SK-N-SH (cell line): ENCODE measurements around the gene TEX19. TPM values are rescaled to one million over a fixed set of nuclear protein-coding genes. Genes with fewer than 3 reads are reported as not detected.
A peak's percentile ranks its signal among the peaks of the same experiment; 100 is the strongest.

Source experiments
- CTCF ChIA-PET: fragments of 300-600, 350-600 bp; formaldehyde crosslinking; extraction: SDS; loops from one replicate; lab custom pipeline; 2021; lab: Yijun Ruan, JAX
- POLR2A ChIA-PET: fragments of 350-600 bp; sonication (Branson Sonifier 250); formaldehyde crosslinking; extraction: SDS; loops from one replicate; lab custom pipeline; 2020; ENCODE audit warnings: antibody characterized with exemption, inconsistent platforms; lab: Yijun Ruan, JAX
- DNase-seq: peaks from one replicate; pipeline ENCODE4 v3.0.0; 2012
- H2AFZ ChIP-seq: fragments of 200-600 bp; sonication (generic); 2 replicates; pipeline ENCODE4 v1.8.1; 2016; ENCODE audit warnings: antibody characterized with exemption, mild to moderate bottlenecking, low read depth
- H3F3A ChIP-seq: fragments of 200-600 bp; sonication (generic); replicated peaks from 2 replicates; pipeline ENCODE3; 2016; ENCODE audit warnings: antibody characterized with exemption, mild to moderate bottlenecking; ENCODE audit not compliant: insufficient read depth
- H3K27ac ChIP-seq, 2 experiments: fragments of 200-500 bp in 1 of 2; fragments of 200-600 bp in 1 of 2; sonication (Bioruptor generic) in 1 of 2; sonication (generic), shearing (Covaris generic) in 1 of 2; 2 replicates each; pipeline versions ENCODE4 v1.5.1 to v1.6.1; 2014 to 2016; ENCODE audit warnings: low read depth in 2 of 2, inconsistent platforms in 1 of 2, low read length in 1 of 2, mild to moderate bottlenecking in 1 of 2, mixed read lengths in 1 of 2
- H3K27me3 ChIP-seq: fragments of 200-600 bp; sonication (generic), shearing (Covaris generic); 2 replicates; pipeline ENCODE4 v1.6.1; 2016; ENCODE audit warnings: mixed run types; ENCODE audit not compliant: insufficient read depth
- H3K36me3 ChIP-seq, 2 experiments: fragments of 200-500 bp in 1 of 2; fragments of 200-600 bp in 1 of 2; sonication (Bioruptor generic) in 1 of 2; sonication (generic) in 1 of 2; replicated peaks in 1 of 2; 2 replicates each; pipeline versions ENCODE3 to v1.5.1; 2014 to 2016; ENCODE audit warnings: low read length in 1 of 2, mild to moderate bottlenecking in 1 of 2; ENCODE audit not compliant: insufficient read depth in 2 of 2, control insufficient read depth in 1 of 2
- H3K4me1 ChIP-seq, 2 experiments: fragments of 200-500 bp in 1 of 2; fragments of 200-600 bp in 1 of 2; sonication (Bioruptor generic) in 1 of 2; sonication (generic), shearing (Covaris generic) in 1 of 2; 2 replicates each; pipeline versions ENCODE4 v1.5.1 to v1.6.1; 2014 to 2016; ENCODE audit warnings: low read depth in 1 of 2, low read length in 1 of 2, mixed run types in 1 of 2; ENCODE audit not compliant: insufficient read depth in 2 of 2, control insufficient read depth in 1 of 2
- H3K4me2 ChIP-seq: fragments of 200-600 bp; sonication (generic), shearing (Covaris generic); 2 replicates; pipeline ENCODE4 v1.6.1; 2017; ENCODE audit warnings: mixed run types
- H3K4me3 ChIP-seq, 2 experiments: fragments of 200-500 bp in 1 of 2; fragments of 200-600 bp in 1 of 2; sonication (Bioruptor generic) in 1 of 2; sonication (generic), shearing (Covaris generic) in 1 of 2; 2 replicates each; pipeline versions ENCODE4 v1.5.1 to v1.8.1; 2014 to 2016; ENCODE audit warnings: low read depth in 2 of 2, inconsistent platforms in 1 of 2, low read length in 1 of 2, mild to moderate bottlenecking in 1 of 2, mixed read lengths in 1 of 2, moderate library complexity in 1 of 2
- H3K79me2 ChIP-seq: fragments of 200-600 bp; sonication (generic); 2 replicates; pipeline ENCODE4 v1.8.1; 2017; ENCODE audit warnings: mild to moderate bottlenecking; ENCODE audit not compliant: insufficient read depth
- H3K9ac ChIP-seq: fragments of 200-600 bp; sonication (generic); 2 replicates; pipeline ENCODE4 v1.6.1; 2017; ENCODE audit warnings: mixed run types
- H3K9me2 ChIP-seq: fragments of 200-600 bp; sonication (generic); 2 replicates; pipeline ENCODE4 v1.6.1; 2017; ENCODE audit warnings: mixed run types
- H3K9me3 ChIP-seq: fragments of 200-600 bp; sonication (generic); 2 replicates; pipeline ENCODE4 v1.6.1; 2017; ENCODE audit warnings: mixed run types, mild to moderate bottlenecking, moderate library complexity
- H4K20me1 ChIP-seq: fragments of 200-600 bp; sonication (generic); 2 replicates; pipeline ENCODE4 v1.6.1; 2017; ENCODE audit warnings: mild to moderate bottlenecking, mixed run types; ENCODE audit not compliant: insufficient read depth
- CHD2 ChIP-seq: fragments of 150-350 bp; IDR thresholded peaks from 2 replicates; pipeline ENCODE4 v1.6.1; 2018; ENCODE audit warnings: low read length; ENCODE audit not compliant: partially characterized antibody
- ELF1 ChIP-seq: IDR thresholded peaks from 2 replicates; pipeline ENCODE4 v1.4.0; 2012
- EZH2phosphoT487 ChIP-seq: fragments of 200-600 bp; sonication (generic); IDR thresholded peaks from 2 replicates; pipeline ENCODE4 v1.6.1; 2017; ENCODE audit warnings: low read depth, mixed run types, mild to moderate bottlenecking, antibody characterized with exemption, moderate library complexity, borderline replicate concordance
- FOXM1 ChIP-seq: IDR thresholded peaks from 2 replicates; pipeline ENCODE4 v1.4.0; 2012; ENCODE audit warnings: low read depth, mild to moderate bottlenecking
- GABPA ChIP-seq: IDR thresholded peaks from 2 replicates; pipeline ENCODE4 v1.4.0; 2012; ENCODE audit warnings: low read depth, mild to moderate bottlenecking
- MXI1 ChIP-seq: IDR thresholded peaks from 2 replicates; pipeline ENCODE4 v1.6.1; 2012; ENCODE audit warnings: mild to moderate bottlenecking, low read depth, low read length, improper control_type of control experiment
- NFIC ChIP-seq: IDR thresholded peaks from 2 replicates; pipeline ENCODE4 v1.4.0; 2012; ENCODE audit warnings: borderline replicate concordance
- NRF1 ChIP-seq: IDR thresholded peaks from 2 replicates; pipeline ENCODE4 v1.6.1; 2012; ENCODE audit warnings: low read depth, mild to moderate bottlenecking, low read length
- POLR2AphosphoS5 ChIP-seq: IDR thresholded peaks from 2 replicates; pipeline ENCODE4 v1.6.1; 2012; ENCODE audit warnings: low read depth, low read length
- TAF1 ChIP-seq: IDR thresholded peaks from 2 replicates; pipeline ENCODE4 v1.6.1; 2012; ENCODE audit warnings: low read depth, mild to moderate bottlenecking, low read length, moderate library complexity, borderline replicate concordance
- YY1 ChIP-seq: IDR thresholded peaks from 2 replicates; pipeline ENCODE4 v1.4.0; 2012; ENCODE audit warnings: low read depth, mild to moderate bottlenecking
- WGBS: methylation state at CpG from one replicate; pipeline ENCODE4 v1.1.6; 2017; ENCODE audit warnings: low lambda C conversion rate; 5-methylcytosine and 5-hydroxymethylcytosine counted together
- polyA plus RNA-seq, 3 experiments: library from polyadenylated mRNA; depleted of rRNA; stranded (reverse); fragments of >200 nt; gene quantifications; 2 replicates each; pipeline ENCODE4 v1.2.3, GENCODE V29; 2012
- TF ChIP-seq, protein P1 (sequence below): IDR thresholded peaks from 2 replicates; pipeline ENCODE4 v1.4.0; 2012; ENCODE audit warnings: low read depth, borderline replicate concordance
- TF ChIP-seq, protein P2 (sequence below): IDR thresholded peaks from 2 replicates; pipeline ENCODE4; 2012
- TF ChIP-seq, protein P3 (sequence below): fragments of 150-350 bp; IDR thresholded peaks from 2 replicates; pipeline ENCODE4 v1.6.1; 2016; ENCODE audit warnings: mild to moderate bottlenecking, low read depth, low read length
- TF ChIP-seq, protein P4 (sequence below): IDR thresholded peaks from 2 replicates; pipeline ENCODE4 v1.4.0; 2012; ENCODE audit warnings: low read depth, borderline replicate concordance
- TF ChIP-seq, protein P5 (sequence below): fragments of 200-600 bp; sonication (generic); IDR thresholded peaks from 2 replicates; pipeline ENCODE4 v1.6.1; 2017; ENCODE audit warnings: antibody characterized with exemption, mild to moderate bottlenecking, moderate library complexity
- TF ChIP-seq, protein P6 (sequence below): IDR thresholded peaks from 2 replicates; pipeline ENCODE4 v1.4.0; 2012; ENCODE audit warnings: low read depth

Gene TEX19
- polyA plus RNA-seq, 1 of the 3 experiments (the other 2 are of a cell fraction) = 0.10 TPM

DNA sequence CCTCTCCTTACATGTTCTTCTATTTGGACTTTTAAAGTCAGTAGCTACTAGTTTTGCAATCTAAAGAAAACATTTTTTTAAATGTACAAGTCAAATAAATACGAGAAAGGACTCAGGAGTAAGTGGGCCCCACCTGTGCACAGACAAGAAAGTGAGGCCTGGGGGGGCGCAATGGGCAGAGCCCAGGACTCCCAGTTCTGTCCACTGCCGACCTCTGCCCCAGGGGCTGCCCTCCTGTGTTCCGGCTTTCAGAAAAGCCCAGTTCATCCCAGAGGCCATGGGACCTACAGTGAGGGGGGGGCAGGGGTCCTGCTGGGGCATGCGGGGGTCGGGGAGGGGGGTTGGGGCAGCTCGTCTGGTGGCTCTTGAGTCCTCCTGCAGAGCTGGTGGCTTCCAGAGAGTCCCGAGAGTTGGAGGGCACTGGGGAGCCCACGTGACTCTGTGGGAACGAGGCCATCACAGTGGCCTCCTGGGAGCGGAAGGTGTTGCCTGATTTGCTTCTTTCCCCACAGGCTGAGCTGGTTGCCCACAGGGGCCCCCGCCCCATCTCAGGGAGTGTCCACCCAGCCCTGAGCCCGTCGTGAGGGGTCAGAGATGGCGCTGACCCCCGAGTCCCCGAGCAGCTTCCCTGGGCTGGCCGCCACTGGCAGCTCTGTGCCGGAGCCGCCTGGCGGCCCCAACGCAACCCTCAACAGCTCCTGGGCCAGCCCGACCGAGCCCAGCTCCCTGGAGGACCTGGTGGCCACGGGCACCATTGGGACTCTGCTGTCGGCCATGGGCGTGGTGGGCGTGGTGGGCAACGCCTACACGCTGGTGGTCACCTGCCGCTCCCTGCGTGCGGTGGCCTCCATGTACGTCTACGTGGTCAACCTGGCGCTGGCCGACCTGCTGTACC lies 14.9 kb downstream of the TEX19 start:
- no peaks in the 10 kb centered on the region for H3K9me2 ChIP-seq
- peak overlapping the region in 1 of 2 experiments; percentile 30; a peak in 1 of 4 replicates for H3K4me3 ChIP-seq
- peaks cover 5% of the 10 kb centered on the region for H3F3A ChIP-seq
- WGBS = 35% methylated on average over 16 of the region's 37 CpGs
- ChIA-PET POLR2A (no interaction called here), CTCF (interaction anchor here (0.6 to 3.1 kb wide), 11 partner anchors 9 to 139 kb away, joined by 3 to 20 read pairs (median 5); no protein-coding TSS in a partner anchor)
- no peaks in the 10 kb centered on the region for H3K9me3 ChIP-seq
- TF ChIP-seq, protein P1, sequence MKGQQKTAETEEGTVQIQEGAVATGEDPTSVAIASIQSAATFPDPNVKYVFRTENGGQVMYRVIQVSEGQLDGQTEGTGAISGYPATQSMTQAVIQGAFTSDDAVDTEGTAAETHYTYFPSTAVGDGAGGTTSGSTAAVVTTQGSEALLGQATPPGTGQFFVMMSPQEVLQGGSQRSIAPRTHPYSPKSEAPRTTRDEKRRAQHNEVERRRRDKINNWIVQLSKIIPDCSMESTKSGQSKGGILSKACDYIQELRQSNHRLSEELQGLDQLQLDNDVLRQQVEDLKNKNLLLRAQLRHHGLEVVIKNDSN = peak; percentile 30; the same call in 1 of the 2 replicates
- TF ChIP-seq, protein P2, sequence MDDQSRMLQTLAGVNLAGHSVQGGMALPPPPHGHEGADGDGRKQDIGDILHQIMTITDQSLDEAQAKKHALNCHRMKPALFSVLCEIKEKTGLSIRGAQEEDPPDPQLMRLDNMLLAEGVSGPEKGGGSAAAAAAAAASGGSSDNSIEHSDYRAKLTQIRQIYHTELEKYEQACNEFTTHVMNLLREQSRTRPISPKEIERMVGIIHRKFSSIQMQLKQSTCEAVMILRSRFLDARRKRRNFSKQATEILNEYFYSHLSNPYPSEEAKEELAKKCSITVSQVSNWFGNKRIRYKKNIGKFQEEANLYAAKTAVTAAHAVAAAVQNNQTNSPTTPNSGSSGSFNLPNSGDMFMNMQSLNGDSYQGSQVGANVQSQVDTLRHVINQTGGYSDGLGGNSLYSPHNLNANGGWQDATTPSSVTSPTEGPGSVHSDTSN = no peak
- no peak overlapping the region for H2AFZ ChIP-seq
- no peaks in the 10 kb centered on the region for H3K36me3 ChIP-seq
- H3K79me2 ChIP-seq = no peaks in the 10 kb centered on the region
- H3K27me3 ChIP-seq = peaks cover 82% of the 10 kb centered on the region
- H3K4me1 ChIP-seq = peaks cover 3 to 27% of the 10 kb centered on the region in 2 experiments; a peak in 2 of 4 replicates
- H4K20me1 ChIP-seq = no peaks in the 10 kb centered on the region
- H3K4me2 ChIP-seq = peak overlapping the region; percentile 72; the same call in 1 of the 2 replicates
- DNase-seq = peak; percentile 68
- no peak overlapping the region for H3K27ac ChIP-seq
- H3K9ac ChIP-seq = no peak overlapping the region

DNA sequence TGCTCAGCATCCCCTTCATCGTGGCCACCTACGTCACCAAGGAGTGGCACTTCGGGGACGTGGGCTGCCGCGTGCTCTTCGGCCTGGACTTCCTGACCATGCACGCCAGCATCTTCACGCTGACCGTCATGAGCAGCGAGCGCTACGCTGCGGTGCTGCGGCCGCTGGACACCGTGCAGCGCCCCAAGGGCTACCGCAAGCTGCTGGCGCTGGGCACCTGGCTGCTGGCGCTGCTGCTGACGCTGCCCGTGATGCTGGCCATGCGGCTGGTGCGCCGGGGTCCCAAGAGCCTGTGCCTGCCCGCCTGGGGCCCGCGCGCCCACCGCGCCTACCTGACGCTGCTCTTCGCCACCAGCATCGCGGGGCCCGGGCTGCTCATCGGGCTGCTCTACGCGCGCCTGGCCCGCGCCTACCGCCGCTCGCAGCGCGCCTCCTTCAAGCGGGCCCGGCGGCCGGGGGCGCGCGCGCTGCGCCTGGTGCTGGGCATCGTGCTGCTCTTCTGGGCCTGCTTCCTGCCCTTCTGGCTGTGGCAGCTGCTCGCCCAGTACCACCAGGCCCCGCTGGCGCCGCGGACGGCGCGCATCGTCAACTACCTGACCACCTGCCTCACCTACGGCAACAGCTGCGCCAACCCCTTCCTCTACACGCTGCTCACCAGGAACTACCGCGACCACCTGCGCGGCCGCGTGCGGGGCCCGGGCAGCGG lies 15.7 kb downstream of the TEX19 start:
- POLR2A ChIA-PET = no interaction called here
- Histone ChIP-seq H3K27ac (no peak overlapping the region), H3K4me1 (peaks cover 3 to 29% of the 10 kb centered on the region in 2 experiments; a peak in 2 of 4 replicates), H3K4me2 (peak overlapping the region; percentile 72; the same call in 1 of the 2 replicates), H3K79me2 (no peaks in the 10 kb centered on the region), H3K4me3 (peak overlapping the region; percentile 9 to 30; a peak in 1 of 4 replicates), H3K9ac (no peak overlapping the region), H2AFZ (no peak overlapping the region), H3F3A (peaks cover 5% of the 10 kb centered on the region), H3K9me3 (no peaks in the 10 kb centered on the region), H3K36me3 (no peaks in the 10 kb centered on the region), H3K27me3 (peaks cover 89% of the 10 kb centered on the region), H3K9me2 (no peaks in the 10 kb centered on the region), H4K20me1 (no peaks in the 10 kb centered on the region)
- DNase-seq = peak; percentile 83
- CTCF ChIA-PET = interaction anchor here (0.7 to 3.1 kb wide), 8 partner anchors 9 to 75 kb away, joined by 3 to 20 read pairs (median 5); partner anchors contain the start of gene SECTM1
- WGBS = 40% methylated on average over 49 of the region's 79 CpGs
- TF ChIP-seq NFIC (no peak), EZH2phosphoT487 (no peak), TAF1 (no peak), POLR2AphosphoS5 (no peak), MXI1 (no peak; the same call in 1 of the 2 replicates), GABPA (no peak), ELF1 (no peak), YY1 (no peak), FOXM1 (no peak), CHD2 (no peak), NRF1 (no peak)
- TF ChIP-seq, protein P3, sequence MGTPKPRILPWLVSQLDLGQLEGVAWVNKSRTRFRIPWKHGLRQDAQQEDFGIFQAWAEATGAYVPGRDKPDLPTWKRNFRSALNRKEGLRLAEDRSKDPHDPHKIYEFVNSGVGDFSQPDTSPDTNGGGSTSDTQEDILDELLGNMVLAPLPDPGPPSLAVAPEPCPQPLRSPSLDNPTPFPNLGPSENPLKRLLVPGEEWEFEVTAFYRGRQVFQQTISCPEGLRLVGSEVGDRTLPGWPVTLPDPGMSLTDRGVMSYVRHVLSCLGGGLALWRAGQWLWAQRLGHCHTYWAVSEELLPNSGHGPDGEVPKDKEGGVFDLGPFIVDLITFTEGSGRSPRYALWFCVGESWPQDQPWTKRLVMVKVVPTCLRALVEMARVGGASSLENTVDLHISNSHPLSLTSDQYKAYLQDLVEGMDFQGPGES = no peak
- TF ChIP-seq, protein P4, sequence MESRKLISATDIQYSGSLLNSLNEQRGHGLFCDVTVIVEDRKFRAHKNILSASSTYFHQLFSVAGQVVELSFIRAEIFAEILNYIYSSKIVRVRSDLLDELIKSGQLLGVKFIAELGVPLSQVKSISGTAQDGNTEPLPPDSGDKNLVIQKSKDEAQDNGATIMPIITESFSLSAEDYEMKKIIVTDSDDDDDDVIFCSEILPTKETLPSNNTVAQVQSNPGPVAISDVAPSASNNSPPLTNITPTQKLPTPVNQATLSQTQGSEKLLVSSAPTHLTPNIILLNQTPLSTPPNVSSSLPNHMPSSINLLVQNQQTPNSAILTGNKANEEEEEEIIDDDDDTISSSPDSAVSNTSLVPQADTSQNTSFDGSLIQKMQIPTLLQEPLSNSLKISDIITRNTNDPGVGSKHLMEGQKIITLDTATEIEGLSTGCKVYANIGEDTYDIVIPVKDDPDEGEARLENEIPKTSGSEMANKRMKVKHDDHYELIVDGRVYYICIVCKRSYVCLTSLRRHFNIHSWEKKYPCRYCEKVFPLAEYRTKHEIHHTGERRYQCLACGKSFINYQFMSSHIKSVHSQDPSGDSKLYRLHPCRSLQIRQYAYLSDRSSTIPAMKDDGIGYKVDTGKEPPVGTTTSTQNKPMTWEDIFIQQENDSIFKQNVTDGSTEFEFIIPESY = no peak
- TF ChIP-seq, protein P5, sequence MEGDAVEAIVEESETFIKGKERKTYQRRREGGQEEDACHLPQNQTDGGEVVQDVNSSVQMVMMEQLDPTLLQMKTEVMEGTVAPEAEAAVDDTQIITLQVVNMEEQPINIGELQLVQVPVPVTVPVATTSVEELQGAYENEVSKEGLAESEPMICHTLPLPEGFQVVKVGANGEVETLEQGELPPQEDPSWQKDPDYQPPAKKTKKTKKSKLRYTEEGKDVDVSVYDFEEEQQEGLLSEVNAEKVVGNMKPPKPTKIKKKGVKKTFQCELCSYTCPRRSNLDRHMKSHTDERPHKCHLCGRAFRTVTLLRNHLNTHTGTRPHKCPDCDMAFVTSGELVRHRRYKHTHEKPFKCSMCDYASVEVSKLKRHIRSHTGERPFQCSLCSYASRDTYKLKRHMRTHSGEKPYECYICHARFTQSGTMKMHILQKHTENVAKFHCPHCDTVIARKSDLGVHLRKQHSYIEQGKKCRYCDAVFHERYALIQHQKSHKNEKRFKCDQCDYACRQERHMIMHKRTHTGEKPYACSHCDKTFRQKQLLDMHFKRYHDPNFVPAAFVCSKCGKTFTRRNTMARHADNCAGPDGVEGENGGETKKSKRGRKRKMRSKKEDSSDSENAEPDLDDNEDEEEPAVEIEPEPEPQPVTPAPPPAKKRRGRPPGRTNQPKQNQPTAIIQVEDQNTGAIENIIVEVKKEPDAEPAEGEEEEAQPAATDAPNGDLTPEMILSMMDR = no peak
- TF ChIP-seq, protein P6, sequence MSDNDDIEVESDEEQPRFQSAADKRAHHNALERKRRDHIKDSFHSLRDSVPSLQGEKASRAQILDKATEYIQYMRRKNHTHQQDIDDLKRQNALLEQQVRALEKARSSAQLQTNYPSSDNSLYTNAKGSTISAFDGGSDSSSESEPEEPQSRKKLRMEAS = no peak
